Measurements from ENCODE around the gene PPP6R2. TPM values are rescaled to one million over a fixed set of nuclear protein-coding genes. Genes with fewer than 3 reads are reported as not detected.
"Not testable (repeated sequence)": the region's sequence is repeated elsewhere in the genome, so short reads cannot be mapped to it uniquely, and the experiment has no call there.

Gene PPP6R2
- polyA plus RNA-seq, 1 donor from 2014 or later, result 85.4 TPM

- Histone ChIP-seq H3K9me2 (ENCODE audit: insufficient read depth, low read length) (no peaks in the 10 kb centered on the region), H3K4me2 (ENCODE audit: low read length) (no peak overlapping the region), H3K79me2 (replicated peaks; ENCODE audit: insufficient read depth, low read length) (no peaks in the 10 kb centered on the region), H3K4me3 (ENCODE audit: low read length) (no peak overlapping the region), H3K36me3 (ENCODE audit: insufficient read depth, low read length) (no peaks in the 10 kb centered on the region), H4K20me1 (ENCODE audit: insufficient read depth) (no peaks in the 10 kb centered on the region), H3K9me3 (ENCODE audit: low read length) (no peaks in the 10 kb centered on the region), H3K9ac (ENCODE audit: low read length) (no peak overlapping the region), H3K27ac (ENCODE audit: low read length) (no peak overlapping the region), H3F3A (ENCODE audit: insufficient read depth, low read length, poor library complexity, severe bottlenecking) (no peaks in the 10 kb centered on the region), H2AFZ (ENCODE audit: low read depth, low read length) (no peak overlapping the region), H3K27me3 (ENCODE audit: insufficient read depth, low read depth, low read length) (no peaks in the 10 kb centered on the region)
- TF ChIP-seq SMC3 (conservative IDR thresholded peaks at IDR 0.05; ENCODE audit: poor library complexity), result no peak
- TF ChIP-seq TAF1 (IDR thresholded peaks at IDR 0.05; ENCODE audit: low read depth), result no peak
- TF ChIP-seq, protein P1, sequence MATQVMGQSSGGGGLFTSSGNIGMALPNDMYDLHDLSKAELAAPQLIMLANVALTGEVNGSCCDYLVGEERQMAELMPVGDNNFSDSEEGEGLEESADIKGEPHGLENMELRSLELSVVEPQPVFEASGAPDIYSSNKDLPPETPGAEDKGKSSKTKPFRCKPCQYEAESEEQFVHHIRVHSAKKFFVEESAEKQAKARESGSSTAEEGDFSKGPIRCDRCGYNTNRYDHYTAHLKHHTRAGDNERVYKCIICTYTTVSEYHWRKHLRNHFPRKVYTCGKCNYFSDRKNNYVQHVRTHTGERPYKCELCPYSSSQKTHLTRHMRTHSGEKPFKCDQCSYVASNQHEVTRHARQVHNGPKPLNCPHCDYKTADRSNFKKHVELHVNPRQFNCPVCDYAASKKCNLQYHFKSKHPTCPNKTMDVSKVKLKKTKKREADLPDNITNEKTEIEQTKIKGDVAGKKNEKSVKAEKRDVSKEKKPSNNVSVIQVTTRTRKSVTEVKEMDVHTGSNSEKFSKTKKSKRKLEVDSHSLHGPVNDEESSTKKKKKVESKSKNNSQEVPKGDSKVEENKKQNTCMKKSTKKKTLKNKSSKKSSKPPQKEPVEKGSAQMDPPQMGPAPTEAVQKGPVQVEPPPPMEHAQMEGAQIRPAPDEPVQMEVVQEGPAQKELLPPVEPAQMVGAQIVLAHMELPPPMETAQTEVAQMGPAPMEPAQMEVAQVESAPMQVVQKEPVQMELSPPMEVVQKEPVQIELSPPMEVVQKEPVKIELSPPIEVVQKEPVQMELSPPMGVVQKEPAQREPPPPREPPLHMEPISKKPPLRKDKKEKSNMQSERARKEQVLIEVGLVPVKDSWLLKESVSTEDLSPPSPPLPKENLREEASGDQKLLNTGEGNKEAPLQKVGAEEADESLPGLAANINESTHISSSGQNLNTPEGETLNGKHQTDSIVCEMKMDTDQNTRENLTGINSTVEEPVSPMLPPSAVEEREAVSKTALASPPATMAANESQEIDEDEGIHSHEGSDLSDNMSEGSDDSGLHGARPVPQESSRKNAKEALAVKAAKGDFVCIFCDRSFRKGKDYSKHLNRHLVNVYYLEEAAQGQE (IDR thresholded peaks at IDR 0.05; ENCODE audit: borderline replicate concordance), result no peak
Measured at GRCh38 chr22:50376085-50376651, 33.0 kb downstream of the PPP6R2 start.

GRCh38 chr22:50381021-50381555 lies 38.0 kb downstream of the PPP6R2 start:
- H2AFZ ChIP-seq (ENCODE audit: low read depth, low read length); H3K79me2 ChIP-seq (replicated peaks; ENCODE audit: insufficient read depth, low read length); H3K27me3 ChIP-seq (ENCODE audit: insufficient read depth, low read depth, low read length); H3F3A ChIP-seq (ENCODE audit: insufficient read depth, low read length, poor library complexity, severe bottlenecking); H3K9ac ChIP-seq (ENCODE audit: low read length); H3K36me3 ChIP-seq (ENCODE audit: insufficient read depth, low read length); H3K4me2 ChIP-seq (ENCODE audit: low read length); H4K20me1 ChIP-seq (ENCODE audit: insufficient read depth); H3K27ac ChIP-seq (ENCODE audit: low read length); H3K9me3 ChIP-seq (ENCODE audit: low read length); H3K9me2 ChIP-seq (ENCODE audit: insufficient read depth, low read length); H3K4me3 ChIP-seq (ENCODE audit: low read length): not testable (repeated sequence)

DNA sequence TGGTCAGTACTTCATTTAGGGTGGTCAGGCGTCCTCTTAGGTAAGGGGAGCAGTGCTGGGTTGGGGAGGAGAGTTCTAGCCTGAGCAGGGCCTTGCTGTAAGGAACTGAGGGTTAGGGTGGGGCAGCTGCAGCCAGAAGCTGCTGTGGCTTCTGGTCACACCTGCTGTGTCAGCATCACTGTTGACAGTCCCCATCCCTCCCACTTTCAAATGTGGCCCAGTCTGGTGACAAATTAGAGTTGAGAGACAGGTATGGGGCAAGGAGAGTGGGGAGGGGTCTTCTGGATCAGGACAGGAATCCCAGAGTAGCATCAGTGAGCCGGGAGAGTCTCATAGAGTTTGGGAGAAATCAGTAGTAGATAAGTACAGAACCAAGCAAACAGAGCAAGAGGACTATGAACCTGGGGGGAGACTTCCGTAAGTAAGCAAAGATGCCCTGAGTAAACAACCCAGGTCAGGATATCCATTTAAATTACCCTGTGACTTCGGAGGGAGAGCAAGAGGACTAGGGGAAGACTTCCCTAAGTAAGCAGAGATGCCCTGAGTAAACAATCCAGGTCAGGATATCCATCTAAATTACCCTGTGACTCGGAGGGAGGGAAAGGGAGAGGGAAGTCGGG lies 53.7 kb downstream of the PPP6R2 start:
- Histone ChIP-seq H3K4me2 (ENCODE audit: low read length) (no peak overlapping the region), H3K36me3 (ENCODE audit: insufficient read depth, low read length) (no peaks in the 10 kb centered on the region)

More for the DNA sequence above, 53.7 kb downstream of the PPP6R2 start:
- TF ChIP-seq EZH2 (IDR thresholded peaks at IDR 0.05; ENCODE audit: borderline replicate concordance, insufficient read depth, low read length, poor library complexity, severe bottlenecking) (no peak), EP300 (conservative IDR thresholded peaks at IDR 0.05; ENCODE audit: poor library complexity, severe bottlenecking) (no peak), MXI1 (conservative IDR thresholded peaks at IDR 0.05; ENCODE audit: poor library complexity, severe bottlenecking) (no peak), TAF1 (IDR thresholded peaks at IDR 0.05; ENCODE audit: low read depth) (no peak), CTCF (IDR thresholded peaks at IDR 0.05; ENCODE audit: poor library complexity, severe bottlenecking) (no peak), POLR2AphosphoS5 (IDR thresholded peaks at IDR 0.05) (no peak), SMC3 (conservative IDR thresholded peaks at IDR 0.05; ENCODE audit: poor library complexity) (no peak), RAD21 (conservative IDR thresholded peaks at IDR 0.05) (no peak)
- TF ChIP-seq, protein P1 (IDR thresholded peaks at IDR 0.05; ENCODE audit: borderline replicate concordance), result no peak
- H3K27ac ChIP-seq (ENCODE audit: low read length), result no peak overlapping the region
- H2AFZ ChIP-seq (ENCODE audit: low read depth, low read length), result no peak overlapping the region
- H3K79me2 ChIP-seq (replicated peaks; ENCODE audit: insufficient read depth, low read length), result no peaks in the 10 kb centered on the region
- no peaks in the 10 kb centered on the region for H4K20me1 ChIP-seq (ENCODE audit: insufficient read depth)
- no peaks in the 10 kb centered on the region for H3K27me3 ChIP-seq (ENCODE audit: insufficient read depth, low read depth, low read length)
- no peaks in the 10 kb centered on the region for H3K9me3 ChIP-seq (ENCODE audit: low read length)
- no peak overlapping the region for H3K9ac ChIP-seq (ENCODE audit: low read length)
- H3K9me2 ChIP-seq (ENCODE audit: insufficient read depth, low read length), result no peaks in the 10 kb centered on the region
- H3K4me3 ChIP-seq (ENCODE audit: low read length), result no peak overlapping the region
- no peaks in the 10 kb centered on the region for H3F3A ChIP-seq (ENCODE audit: insufficient read depth, low read length, poor library complexity, severe bottlenecking)

Measured in neural cell (in vitro differentiated cells).